Glomerular visceral epithelial cell (primary cell): ENCODE data around the gene GPR156.

ENCODE experiments used
- DNase-seq: peaks from one replicate; pipeline ENCODE4 v3.0.0-alpha.2; 2016; ENCODE audit errors: extremely low spot score

Gene GPR156

GRCh38 chr3:120196333-120196732, 88.7 kb downstream of the GPR156 start:
- DNase-seq: no peak

GRCh38 chr3:120193554-120193953, 91.5 kb downstream of the GPR156 start:
- DNase-seq: no peak

- no peak for DNase-seq
Measured at GRCh38 chr3:120192579-120192978, 92.4 kb downstream of the GPR156 start.

GRCh38 chr3:120192159-120192558, 92.9 kb downstream of the GPR156 start:
- no peak for DNase-seq

- DNase-seq: peak; percentile 23
Measured at GRCh38 chr3:120182613-120183511, 102.2 kb downstream of the GPR156 start.

GRCh38 chr3:120181632-120182031, 103.4 kb downstream of the GPR156 start:
- DNase-seq: no peak

- no peak for DNase-seq
Measured at GRCh38 chr3:120180731-120181412, 104.2 kb downstream of the GPR156 start.

- DNase-seq: no peak
Measured at GRCh38 chr3:120177707-120178306, 107.2 kb downstream of the GPR156 start.

GRCh38 chr3:120177151-120177550, 107.9 kb downstream of the GPR156 start:
- DNase-seq: peak; percentile 86

GRCh38 chr3:120174811-120175539, 110.0 kb downstream of the GPR156 start:
- no peak for DNase-seq

- DNase-seq: no peak
Measured at GRCh38 chr3:120173056-120173675, 111.9 kb downstream of the GPR156 start.

GRCh38 chr3:120172070-120172469, 113.0 kb downstream of the GPR156 start:
- DNase-seq: peak; percentile 21

GRCh38 chr3:120171134-120171873, 113.7 kb downstream of the GPR156 start:
- no peak for DNase-seq

GRCh38 chr3:120170223-120170622, 114.8 kb downstream of the GPR156 start:
- DNase-seq: peak; percentile 84

GRCh38 chr3:120169407-120169806, 115.6 kb downstream of the GPR156 start:
- no peak for DNase-seq

GRCh38 chr3:120168611-120169010, 116.4 kb downstream of the GPR156 start:
- DNase-seq: no peak

GRCh38 chr3:120168038-120168437, 117.0 kb downstream of the GPR156 start:
- DNase-seq: no peak

- no peak for DNase-seq
Measured at GRCh38 chr3:120167488-120167887, 117.5 kb downstream of the GPR156 start.

- DNase-seq: no peak
Measured at GRCh38 chr3:120163816-120164215, 121.2 kb downstream of the GPR156 start.

GRCh38 chr3:120163026-120163425, 122.0 kb downstream of the GPR156 start:
- DNase-seq: no peak

GRCh38 chr3:120162400-120162799, 122.6 kb downstream of the GPR156 start:
- no peak for DNase-seq
